Endothelial cell of umbilical vein (primary cell): ENCODE measurements around the gene DCLK1. TPM values are rescaled to one million over a fixed set of nuclear protein-coding genes. Genes with fewer than 3 reads are reported as not detected.

ENCODE experiments used
- BruUV-seq: library from RNA; stranded (reverse); fragments of 400-500 nt; replicated peaks from 2 replicates; lab custom pipeline; 2021; lab: Mats Ljungman, UMichigan
- CTCF ChIA-PET: fragments of 300-600, 350-600 bp; sonication (Branson Sonifier 250); formaldehyde crosslinking; loops from one replicate; lab custom pipeline; 2021; ENCODE audit warnings: antibody characterized with exemption, inconsistent platforms; lab: Charles Lee
- POLR2A ChIA-PET: fragments of 300-600, 350-600 bp; sonication (Branson Sonifier 250); formaldehyde crosslinking; loops from one replicate; lab custom pipeline; 2021; ENCODE audit warnings: antibody characterized with exemption, inconsistent platforms; lab: Charles Lee
- DNase-seq: peaks from one replicate; pipeline ENCODE4 v3.0.0-alpha.2; 2011; ENCODE audit warnings: low read depth, low spot score
- FAIRE-seq: peaks from 2 replicates; lab custom pipeline; 2011; peaks lifted over from hg19 to GRCh38; lab: Jason Lieb, UNC
- H2AFZ ChIP-seq: 2 replicates; pipeline ENCODE4 v1.6.0; 2012; ENCODE audit warnings: low read depth, low read length, control low read depth, inconsistent platforms
- H3K27ac ChIP-seq: 2 replicates; pipeline ENCODE4 v1.5.1; 2011; ENCODE audit warnings: low read depth, mild to moderate bottlenecking, control low read depth, low read length, moderate library complexity; ENCODE audit not compliant: insufficient read depth
- H3K27me3 ChIP-seq, 2 experiments: 2 replicates each; pipeline versions ENCODE4 v1.6.0 to v1.6.1; 2011; ENCODE audit warnings: low read length in 2 of 2, mixed read lengths in 1 of 2; ENCODE audit not compliant: control insufficient read depth in 2 of 2, insufficient read depth in 2 of 2
- H3K36me3 ChIP-seq, 2 experiments: 2 replicates in 1 of 2; 3 replicates in 1 of 2; pipeline ENCODE4 v1.5.1; 2011; ENCODE audit warnings: low read length in 2 of 2, mild to moderate bottlenecking in 1 of 2, moderate library complexity in 1 of 2; ENCODE audit not compliant: control insufficient read depth in 2 of 2, insufficient read depth in 2 of 2; ENCODE audit errors: extremely low read depth in 1 of 2
- H3K4me1 ChIP-seq: 3 replicates; pipeline ENCODE4 v1.5.1; 2011; ENCODE audit warnings: mild to moderate bottlenecking, low read length; ENCODE audit not compliant: control insufficient read depth, insufficient read depth; ENCODE audit errors: extremely low read depth
- H3K4me2 ChIP-seq: 2 replicates; pipeline ENCODE4 v1.6.1; 2011; ENCODE audit warnings: low read length, control low read depth, mixed read lengths; ENCODE audit not compliant: insufficient read depth
- H3K4me3 ChIP-seq, 3 experiments: fragments of 200-600 bp in 1 of 3; sonication (generic), shearing (Covaris generic) in 1 of 3; replicated peaks in 1 of 3; 2 replicates each; pipeline ENCODE4 v1.5.1; 2011 to 2016; ENCODE audit warnings: control low read depth in 3 of 3, low read length in 3 of 3, mild to moderate bottlenecking in 2 of 3, inconsistent platforms in 1 of 3, low read depth in 1 of 3, moderate library complexity in 1 of 3; ENCODE audit not compliant: insufficient read depth in 1 of 3
- H3K79me2 ChIP-seq: 2 replicates; pipeline ENCODE4 v1.6.0; 2012; ENCODE audit warnings: low read length, inconsistent platforms; ENCODE audit not compliant: control insufficient read depth, insufficient read depth
- H3K9ac ChIP-seq: replicated peaks from 2 replicates; pipeline ENCODE3; 2011; ENCODE audit warnings: low read length, control low read depth; ENCODE audit not compliant: insufficient read depth; ENCODE audit errors: extremely low read depth
- H3K9me1 ChIP-seq: replicated peaks from 3 replicates; pipeline ENCODE4 v1.6.0; 2011; ENCODE audit warnings: mild to moderate bottlenecking, low read length; ENCODE audit not compliant: control insufficient read depth, insufficient read depth; ENCODE audit errors: extremely low read depth
- H3K9me3 ChIP-seq: replicated peaks from 2 replicates; pipeline ENCODE4 v1.5.1; 2012; ENCODE audit warnings: low read length, inconsistent platforms; ENCODE audit not compliant: control insufficient read depth, insufficient read depth
- H4K20me1 ChIP-seq: replicated peaks from 2 replicates; pipeline ENCODE3; 2011; ENCODE audit warnings: mild to moderate bottlenecking, low read length; ENCODE audit not compliant: control insufficient read depth, insufficient read depth; ENCODE audit errors: extremely low read depth
- EZH2 ChIP-seq: IDR thresholded peaks from 2 replicates; pipeline ENCODE4 v1.6.1; 2012; ENCODE audit warnings: borderline replicate concordance, low read depth, mild to moderate bottlenecking, moderate library complexity, low read length, inconsistent platforms; ENCODE audit not compliant: severe bottlenecking
- FOS ChIP-seq: IDR thresholded peaks from 2 replicates; pipeline ENCODE4 v1.6.1; 2011; ENCODE audit warnings: mild to moderate bottlenecking, low read length, moderate library complexity, borderline replicate concordance; ENCODE audit not compliant: insufficient read depth
- GATA2 ChIP-seq: IDR thresholded peaks from 2 replicates; pipeline ENCODE4 v1.7.0; 2011; ENCODE audit warnings: low read depth, mild to moderate bottlenecking, moderate library complexity, mixed read lengths, low read length; ENCODE audit not compliant: insufficient read length, insufficient read depth
- JUN ChIP-seq: IDR thresholded peaks from 2 replicates; pipeline ENCODE4 v1.6.1; 2011; ENCODE audit warnings: borderline replicate concordance, low read depth; ENCODE audit not compliant: insufficient read length, insufficient read depth
- MYC ChIP-seq: IDR thresholded peaks from one replicate; pipeline ENCODE4 v1.6.1; 2011; ENCODE audit warnings: mild to moderate bottlenecking, low read depth, low read length
- POLR2AphosphoS5 ChIP-seq: IDR thresholded peaks from 2 replicates; pipeline ENCODE4 v1.6.1; 2012; ENCODE audit warnings: low read depth, mild to moderate bottlenecking, control low read depth, low read length, moderate library complexity; ENCODE audit not compliant: insufficient read depth
- dilution Hi-C: fragments of 300-500 bp; cut with MboI; formaldehyde crosslinking; loops from one replicate; pipeline ENCODE4 v1.15.0; 2019; ENCODE audit warnings: low sequenced_read_pairs; ENCODE audit not compliant: extremely low pct_ligation_motif_present
- intact Hi-C: fragments of 100-400 bp; cut with micrococcal nuclease; formaldehyde crosslinking; loops from one replicate; pipeline ENCODE4 v1.10.0; 2022
- polyA plus RNA-seq, 4 experiments: library from polyadenylated mRNA; depleted of rRNA in 3 of 4; stranded (reverse) in 3 of 4; unstranded in 1 of 4; fragments of >200 nt; gene quantifications; 2 replicates each; pipeline versions ENCODE4 v1.2.1 to v1.2.3, GENCODE V29; 2011 to 2012; ENCODE audit warnings: missing spikeins in 1 of 4
- total RNA-seq: library from RNA; stranded (reverse); gene quantifications from 2 replicates; pipeline ENCODE4 v1.2.3, GENCODE V29; 2021
- TF ChIP-seq, protein P1 (sequence below): IDR thresholded peaks from 2 replicates; pipeline ENCODE4 v1.6.1; 2011; ENCODE audit not compliant: insufficient read depth, insufficient read length

The DCLK1 gene
- total and polyA plus RNA-seq, 2 donors (not counting 3 experiments of a cell fraction or from before 2014, with no cell fraction given) = 0.28 to 3.9 TPM

GRCh38 chr13:36174923-36175322, 43.7 kb upstream of the DCLK1 start:
- dilution Hi-C loops = no loop called here
- POLR2A ChIA-PET = no interaction called here
- no TSS peak for BruUV-seq

DNA sequence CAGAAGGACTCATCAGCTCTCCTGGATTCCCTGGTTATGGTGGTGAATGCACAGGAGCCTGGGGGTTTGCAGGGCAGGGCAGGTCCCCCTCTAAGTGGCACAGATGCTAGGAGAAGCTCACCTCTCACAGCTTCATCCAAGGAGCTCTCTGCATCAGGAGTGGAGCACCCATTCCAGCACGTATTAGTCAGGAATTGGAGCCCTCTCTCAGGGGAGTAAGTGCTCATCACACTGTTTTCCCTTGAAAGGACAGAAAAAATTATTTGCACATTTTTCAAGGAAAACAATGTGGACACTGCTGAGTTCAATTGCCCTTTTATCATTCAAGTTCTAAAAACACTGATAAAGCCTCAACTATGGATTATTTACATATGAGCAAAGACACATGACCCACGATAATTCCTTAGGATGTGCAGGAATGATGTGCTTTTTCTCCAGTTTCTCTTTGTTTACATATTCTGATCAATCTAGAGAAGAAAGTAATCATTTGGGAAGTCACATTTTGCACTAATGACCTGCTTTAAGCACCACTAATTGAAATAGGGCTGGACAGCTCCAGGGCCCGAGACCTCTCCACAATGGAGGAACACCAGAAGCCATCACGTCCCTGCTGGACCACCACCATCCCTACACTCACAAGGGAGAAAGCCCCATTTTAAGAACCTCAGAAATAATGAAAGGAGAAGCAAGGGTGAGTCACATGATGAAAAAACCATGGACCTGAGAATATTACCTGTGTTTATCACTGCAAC, 42.6 kb upstream of the DCLK1 start:
- H3K9ac ChIP-seq = no peak overlapping the region
- no peak overlapping the region for H3K27ac ChIP-seq
- H2AFZ ChIP-seq = no peak overlapping the region
- TF ChIP-seq, protein P1, sequence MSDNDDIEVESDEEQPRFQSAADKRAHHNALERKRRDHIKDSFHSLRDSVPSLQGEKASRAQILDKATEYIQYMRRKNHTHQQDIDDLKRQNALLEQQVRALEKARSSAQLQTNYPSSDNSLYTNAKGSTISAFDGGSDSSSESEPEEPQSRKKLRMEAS = no peak
- TF ChIP-seq MYC (no peak), FOS (no peak), GATA2 (no peak), EZH2 (no peak)
- H3K27me3 ChIP-seq = no peaks in the 10 kb centered on the region
- no peaks in the 10 kb centered on the region for H3K4me1 ChIP-seq
- H3K79me2 ChIP-seq = no peaks in the 10 kb centered on the region
- dilution Hi-C loops (no loop called here), intact Hi-C loops (no loop called here)
- no peak overlapping the region for H3K4me3 ChIP-seq
- no peaks in the 10 kb centered on the region for H4K20me1 ChIP-seq
- no TSS peak for BruUV-seq
- no peaks in the 10 kb centered on the region for H3K9me1 ChIP-seq
- no peak overlapping the region for H3K4me2 ChIP-seq
- no peaks in the 10 kb centered on the region for H3K36me3 ChIP-seq
- ChIA-PET CTCF (no interaction called here), POLR2A (no interaction called here)
- FAIRE-seq (no peak), DNase-seq (no peak)
- no peaks in the 10 kb centered on the region for H3K9me3 ChIP-seq

More at GRCh38 chr13:36174923-36175322, 43.7 kb upstream of the DCLK1 start:
- Histone ChIP-seq H3K27ac (no peak overlapping the region), H3K27me3 (no peaks in the 10 kb centered on the region), H3K4me1 (no peaks in the 10 kb centered on the region), H3K9ac (no peak overlapping the region), H4K20me1 (no peaks in the 10 kb centered on the region), H3K9me3 (no peaks in the 10 kb centered on the region), H3K79me2 (no peaks in the 10 kb centered on the region), H3K4me2 (no peak overlapping the region), H3K4me3 (no peak overlapping the region), H2AFZ (no peak overlapping the region), H3K9me1 (no peaks in the 10 kb centered on the region), H3K36me3 (no peaks in the 10 kb centered on the region)
- CTCF ChIA-PET = no interaction called here
- DNase-seq (no peak), FAIRE-seq (no peak)
- intact Hi-C loops = no loop called here
- TF ChIP-seq JUN (no peak), POLR2AphosphoS5 (no peak)
